ENCODE results near the gene RASA3.

RASA3 gene

GRCh38 chr13:114016321-114017027 lies 115.9 kb downstream of the RASA3 start:
- DNase-seq, result no peak

GRCh38 chr13:114015969-114016295 lies 116.5 kb downstream of the RASA3 start:
- no peak for DNase-seq

GRCh38 chr13:114015111-114015968 lies 117.1 kb downstream of the RASA3 start:
- DNase-seq, result no peak

- DNase-seq, result no peak
These were observed 118.3 kb downstream of the RASA3 start for GRCh38 chr13:114013952-114014629.

GRCh38 chr13:114013336-114013735 lies 119.1 kb downstream of the RASA3 start:
- no peak for DNase-seq

- no peak for DNase-seq
These were observed 119.5 kb downstream of the RASA3 start for GRCh38 chr13:114012921-114013320.

- no peak for DNase-seq
These were observed 120.3 kb downstream of the RASA3 start for GRCh38 chr13:114012141-114012540.

GRCh38 chr13:114011226-114011625 lies 121.2 kb downstream of the RASA3 start:
- DNase-seq, result no peak

GRCh38 chr13:114010401-114011101 lies 121.9 kb downstream of the RASA3 start:
- no peak for DNase-seq

GRCh38 chr13:114009590-114010400 lies 122.6 kb downstream of the RASA3 start:
- DNase-seq, result no peak

GRCh38 chr13:114008964-114009589 lies 123.3 kb downstream of the RASA3 start:
- no peak for DNase-seq

- DNase-seq, result no peak
These were observed 124.9 kb downstream of the RASA3 start for GRCh38 chr13:114007566-114007965.

GRCh38 chr13:114005206-114005724 lies 127.2 kb downstream of the RASA3 start:
- no peak for DNase-seq

- peak; percentile 54 for DNase-seq
These were observed 127.8 kb downstream of the RASA3 start for GRCh38 chr13:114004420-114005205.

GRCh38 chr13:114002771-114003321 lies 129.6 kb downstream of the RASA3 start:
- no peak for DNase-seq

- peak; percentile 31 for DNase-seq
These were observed 130.3 kb downstream of the RASA3 start for GRCh38 chr13:114002009-114002544.

- DNase-seq, result no peak
These were observed 131.0 kb downstream of the RASA3 start for GRCh38 chr13:114001331-114002008.

- DNase-seq, result no peak
These were observed 132.0 kb downstream of the RASA3 start for GRCh38 chr13:114000151-114001040.

All from fibroblast of skin of back (primary cell).